ENCODE data around the gene RAB1B.

DNA sequence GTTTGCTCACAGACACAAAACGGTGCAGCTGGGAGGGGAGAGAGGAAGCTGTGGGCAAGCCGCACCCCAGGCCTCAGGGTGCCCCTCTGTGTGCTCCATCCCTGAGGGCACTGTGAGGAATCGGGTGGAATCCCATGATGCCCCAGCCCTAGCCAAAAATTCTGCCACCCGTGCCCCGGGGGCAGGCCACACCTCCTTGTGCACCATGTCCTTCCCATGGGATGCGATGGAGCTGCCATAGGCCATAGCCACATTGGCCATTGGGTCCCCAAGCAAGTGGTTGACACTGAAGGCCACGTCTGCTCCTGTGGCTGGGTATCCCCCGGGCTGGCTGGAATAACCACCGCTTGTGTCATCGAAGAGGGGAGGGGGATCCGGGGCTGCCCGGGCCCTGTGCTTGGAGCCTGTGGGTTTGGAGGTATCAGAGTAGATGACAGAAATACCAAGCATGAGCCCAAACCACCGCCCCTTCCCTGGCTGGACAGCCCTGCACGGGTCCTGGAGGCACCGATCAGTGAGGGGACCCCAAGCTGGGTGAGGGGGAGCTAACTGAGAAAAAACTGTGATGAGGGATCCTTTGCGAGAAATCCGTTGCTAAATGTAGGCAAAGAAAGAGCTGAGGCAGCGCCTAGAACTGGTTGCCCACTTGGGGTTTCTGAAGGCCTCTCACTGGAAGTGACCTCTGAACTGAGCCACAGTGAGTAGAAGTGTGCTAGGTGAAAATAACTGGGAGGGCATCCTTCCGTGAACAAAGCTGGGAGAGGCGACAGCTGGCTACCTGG is 19.6 kb downstream of the RAB1B start:
- TF ChIP-seq, protein P1, sequence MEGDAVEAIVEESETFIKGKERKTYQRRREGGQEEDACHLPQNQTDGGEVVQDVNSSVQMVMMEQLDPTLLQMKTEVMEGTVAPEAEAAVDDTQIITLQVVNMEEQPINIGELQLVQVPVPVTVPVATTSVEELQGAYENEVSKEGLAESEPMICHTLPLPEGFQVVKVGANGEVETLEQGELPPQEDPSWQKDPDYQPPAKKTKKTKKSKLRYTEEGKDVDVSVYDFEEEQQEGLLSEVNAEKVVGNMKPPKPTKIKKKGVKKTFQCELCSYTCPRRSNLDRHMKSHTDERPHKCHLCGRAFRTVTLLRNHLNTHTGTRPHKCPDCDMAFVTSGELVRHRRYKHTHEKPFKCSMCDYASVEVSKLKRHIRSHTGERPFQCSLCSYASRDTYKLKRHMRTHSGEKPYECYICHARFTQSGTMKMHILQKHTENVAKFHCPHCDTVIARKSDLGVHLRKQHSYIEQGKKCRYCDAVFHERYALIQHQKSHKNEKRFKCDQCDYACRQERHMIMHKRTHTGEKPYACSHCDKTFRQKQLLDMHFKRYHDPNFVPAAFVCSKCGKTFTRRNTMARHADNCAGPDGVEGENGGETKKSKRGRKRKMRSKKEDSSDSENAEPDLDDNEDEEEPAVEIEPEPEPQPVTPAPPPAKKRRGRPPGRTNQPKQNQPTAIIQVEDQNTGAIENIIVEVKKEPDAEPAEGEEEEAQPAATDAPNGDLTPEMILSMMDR (IDR thresholded peaks at IDR 0.05): no peak
- no peak for TF ChIP-seq EP300 (IDR thresholded peaks at IDR 0.05)
- TF ChIP-seq POLR2A (IDR thresholded peaks at IDR 0.05; ENCODE audit: low read depth): no peak
